Right lobe of liver (tissue), 6 donors: ENCODE results near the gene MTCL3.

Source experiments
- ATAC-seq, 4 donors: fragments of 200-7000 bp; cut with Tn5 transposase; one replicate each; pipeline ENCODE4 v1.9.1; 2020; ENCODE audit warnings: mild to moderate bottlenecking in 4 of 4, moderate library complexity in 4 of 4
- DNase-seq, 3 donors: peaks; one replicate each; pipeline ENCODE4 v3.0.0-alpha.2; 2020
- H3K27ac ChIP-seq, 3 donors: fragments of 200-600 bp; one replicate each; pipeline ENCODE4 v1.8.0; 2022
- H3K27me3 ChIP-seq, 2 donors: fragments of 200-600 bp; one replicate each; pipeline ENCODE4 v1.8.0; 2022
- H3K36me3 ChIP-seq, 4 donors: fragments of 200-600 bp; sonication (generic) in 1 of 4; one replicate each; pipeline versions ENCODE4 v1.5.1 to v1.8.0; 2017 to 2022; ENCODE audit warnings: control low read depth in 1 of 4
- H3K4me1 ChIP-seq, 4 donors: fragments of 200-600 bp; sonication (generic) in 1 of 4; one replicate each; pipeline versions ENCODE4 v1.5.1 to v1.8.0; 2017 to 2022; ENCODE audit warnings: control low read depth in 1 of 4
- H3K4me3 ChIP-seq, 3 donors: fragments of 200-600 bp; one replicate each; pipeline ENCODE4 v1.8.0; 2022
- H3K9me3 ChIP-seq, 4 donors: fragments of 200-600 bp; sonication (generic) in 1 of 4; one replicate each; pipeline versions ENCODE4 v1.5.1 to v1.8.0; 2017 to 2022; ENCODE audit warnings: control low read depth in 1 of 4
- POLR2A ChIP-seq: fragments of 450-650 bp; IDR thresholded peaks from one replicate; pipeline ENCODE4 v1.6.1; 2017; ENCODE audit warnings: antibody characterized with exemption, mild to moderate bottlenecking
- WGBS: methylation state at CpG from one replicate; pipeline ENCODE4 v1.1.6; 2018; ENCODE audit warnings: low coverage, low lambda C conversion rate; ENCODE audit not compliant: insufficient coverage; ENCODE audit errors: missing lambda C conversion rate; 5-methylcytosine and 5-hydroxymethylcytosine counted together
- intact Hi-C, 2 donors: fragments of 100-400 bp; cut with DNase I; formaldehyde crosslinking; loops; one replicate each; pipeline versions ENCODE4 v1.11.2 to v1.14.1; 2022
- TF ChIP-seq, protein P1 (sequence below), 4 donors: fragments of 200-600 bp in 3 of 4; fragments of 450-650 bp in 1 of 4; IDR thresholded peaks; one replicate each; pipeline versions ENCODE4 v1.5.1 to v1.8.0; 2016 to 2022; ENCODE audit warnings: antibody characterized with exemption in 4 of 4, mild to moderate bottlenecking in 2 of 4
- donor health status: DM: no; HTN: yes; CAD: no.
- donor health status: DM: no; HTN: no; CAD: no.
- donor health status: DM: no; HTN: no; CAD: no.
- donor health status: DM: no; HTN: yes; CAD: no.
- donor health status: DM: no; HTN: yes; CAD: no.

Gene MTCL3

DNA sequence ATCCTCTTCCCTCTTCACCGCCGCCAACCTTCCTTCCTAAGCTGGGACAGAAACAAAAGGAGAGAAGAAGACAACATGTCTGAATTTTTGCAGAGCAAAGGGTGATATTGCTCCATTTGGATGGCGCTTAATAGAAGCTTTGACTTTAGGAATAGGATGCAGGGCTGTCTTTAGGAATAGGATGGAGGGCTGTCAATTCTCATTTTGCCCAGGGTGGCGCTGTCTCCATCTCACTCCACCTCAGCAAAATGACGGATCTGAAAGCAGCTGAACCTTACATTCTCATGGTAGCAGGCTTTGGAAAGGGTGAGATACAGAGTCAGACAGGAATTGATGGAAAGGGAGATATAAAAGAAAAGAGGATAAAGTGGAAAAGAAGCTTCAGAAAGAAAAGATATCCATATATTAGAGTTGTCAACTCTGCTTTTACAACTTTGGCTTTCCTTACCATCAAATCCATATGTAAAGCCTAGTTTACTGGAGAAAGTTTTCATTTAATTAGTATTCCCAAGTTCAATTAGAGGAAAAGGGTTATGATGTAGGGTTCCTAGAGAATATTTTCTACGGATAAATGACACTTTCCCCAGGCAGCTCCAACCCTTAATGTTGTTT is 2.4 kb downstream of the MTCL3 start:
- TF ChIP-seq, protein P1, sequence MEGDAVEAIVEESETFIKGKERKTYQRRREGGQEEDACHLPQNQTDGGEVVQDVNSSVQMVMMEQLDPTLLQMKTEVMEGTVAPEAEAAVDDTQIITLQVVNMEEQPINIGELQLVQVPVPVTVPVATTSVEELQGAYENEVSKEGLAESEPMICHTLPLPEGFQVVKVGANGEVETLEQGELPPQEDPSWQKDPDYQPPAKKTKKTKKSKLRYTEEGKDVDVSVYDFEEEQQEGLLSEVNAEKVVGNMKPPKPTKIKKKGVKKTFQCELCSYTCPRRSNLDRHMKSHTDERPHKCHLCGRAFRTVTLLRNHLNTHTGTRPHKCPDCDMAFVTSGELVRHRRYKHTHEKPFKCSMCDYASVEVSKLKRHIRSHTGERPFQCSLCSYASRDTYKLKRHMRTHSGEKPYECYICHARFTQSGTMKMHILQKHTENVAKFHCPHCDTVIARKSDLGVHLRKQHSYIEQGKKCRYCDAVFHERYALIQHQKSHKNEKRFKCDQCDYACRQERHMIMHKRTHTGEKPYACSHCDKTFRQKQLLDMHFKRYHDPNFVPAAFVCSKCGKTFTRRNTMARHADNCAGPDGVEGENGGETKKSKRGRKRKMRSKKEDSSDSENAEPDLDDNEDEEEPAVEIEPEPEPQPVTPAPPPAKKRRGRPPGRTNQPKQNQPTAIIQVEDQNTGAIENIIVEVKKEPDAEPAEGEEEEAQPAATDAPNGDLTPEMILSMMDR (IDR thresholded peaks at IDR 0.05) = peak; percentile 35 to 54 (median 49)
- no peak for TF ChIP-seq POLR2A
- no peaks in the 10 kb centered on the region for H3K36me3 ChIP-seq
- H3K4me3 ChIP-seq = peak overlapping the region in 1 of 3 donors; percentile 42
- no peak overlapping the region for H3K27ac ChIP-seq
- intact Hi-C loops = no loop called here
- peaks cover 0 to 17% (median 0%) of the 10 kb centered on the region in 4 donors for H3K4me1 ChIP-seq
- no peak for DNase-seq
- WGBS = 11% methylated on average over 6 of the region's 6 CpGs
- no peaks in the 10 kb centered on the region for H3K9me3 ChIP-seq
- peaks cover 8 to 26% of the 10 kb centered on the region in 2 donors for H3K27me3 ChIP-seq
- ATAC-seq = peak; percentile 60 to 72 (median 64)

DNA sequence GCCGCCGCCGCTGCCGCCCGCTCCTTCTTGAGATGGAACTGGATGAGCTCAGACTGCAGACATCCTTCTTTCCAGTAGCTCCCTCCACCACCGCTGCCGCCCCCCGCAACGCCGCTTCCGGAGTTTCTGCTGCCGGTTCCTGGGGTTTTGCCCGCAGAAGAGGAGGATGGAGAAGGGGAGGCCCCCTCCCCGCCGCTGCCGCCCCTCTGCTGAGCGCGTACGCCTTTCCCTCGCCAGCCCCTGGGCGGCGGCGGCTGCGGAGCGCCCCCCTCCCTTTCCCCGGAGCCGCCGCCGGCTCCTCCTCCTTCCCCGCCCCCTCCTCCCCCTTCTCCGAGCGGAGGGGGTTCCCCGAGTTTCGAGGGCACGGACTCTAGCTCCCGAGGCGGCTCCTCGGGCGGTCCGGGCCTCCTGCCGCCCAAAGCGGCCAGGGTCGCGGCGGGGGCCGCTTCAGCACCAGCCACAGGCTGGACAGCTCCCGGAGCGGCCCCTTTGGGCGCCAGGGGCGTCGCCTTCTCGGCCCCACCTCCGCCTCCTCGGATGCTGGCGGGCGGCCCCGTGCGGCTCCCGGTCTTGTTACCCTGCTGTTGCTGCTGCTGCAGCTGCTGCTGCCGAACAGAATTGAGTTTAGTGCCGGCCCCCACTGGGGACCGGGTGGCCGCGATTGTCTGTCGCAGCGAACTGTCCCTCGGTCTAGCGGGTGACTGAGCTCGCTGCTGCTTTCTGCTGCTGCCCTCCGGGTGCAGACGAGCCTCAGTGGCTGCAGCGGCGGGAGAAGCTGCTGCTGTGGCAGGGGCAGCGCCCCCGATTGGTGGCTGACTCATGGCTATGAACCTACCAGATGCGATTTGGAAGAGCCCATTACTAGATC is 3.1 kb downstream of the MTCL3 start:
- no peaks in the 10 kb centered on the region for H3K9me3 ChIP-seq
- DNase-seq = peak in 2 of 3 donors; percentile 33 to 59
- WGBS = 0% methylated on average over 4 of the region's 76 CpGs
- intact Hi-C loops = no loop called here
- TF ChIP-seq, protein P1 (IDR thresholded peaks at IDR 0.05) = no peak
- no peak for TF ChIP-seq POLR2A
- peaks cover 0 to 17% (median 0%) of the 10 kb centered on the region in 4 donors for H3K4me1 ChIP-seq
- peak; percentile 66 to 74 (median 72) for ATAC-seq
- H3K4me3 ChIP-seq = peak overlapping the region; percentile 37 to 42 (median 42)
- H3K36me3 ChIP-seq = no peaks in the 10 kb centered on the region
- no peak overlapping the region for H3K27ac ChIP-seq
- H3K27me3 ChIP-seq = peaks cover 8 to 28% of the 10 kb centered on the region in 2 donors

DNA sequence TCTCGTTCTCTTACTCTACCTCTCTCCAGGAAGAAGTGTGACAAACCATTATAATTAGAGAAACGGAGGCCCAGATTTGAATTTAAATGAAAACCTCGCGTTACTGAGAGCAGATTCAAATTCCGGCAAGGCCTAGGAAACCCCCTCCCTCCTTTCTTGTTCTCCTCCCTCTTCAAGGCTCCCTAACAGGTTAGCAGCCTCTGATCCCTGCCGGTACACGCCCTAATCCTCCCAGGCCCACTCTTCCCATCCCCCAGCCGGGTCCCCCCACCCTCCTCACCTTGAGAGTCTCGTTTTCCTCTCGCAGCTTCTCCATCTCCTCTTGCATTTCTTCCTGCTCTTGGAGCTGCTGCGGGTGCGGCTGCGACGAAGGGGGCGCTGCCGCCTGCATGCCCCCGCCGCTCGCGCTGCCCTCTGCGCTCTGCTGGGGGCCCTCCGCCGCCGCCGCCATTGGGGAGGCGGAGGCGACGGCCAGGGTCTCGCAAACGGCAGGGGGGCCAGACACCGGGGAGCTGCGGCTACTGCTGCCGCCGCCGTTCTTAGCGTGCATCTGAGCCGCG is 3.8 kb downstream of the MTCL3 start:
- peaks cover 8 to 31% of the 10 kb centered on the region in 2 donors for H3K27me3 ChIP-seq
- H3K36me3 ChIP-seq = no peaks in the 10 kb centered on the region
- WGBS = 3% methylated on average over 14 of the region's 38 CpGs
- DNase-seq (no peak), ATAC-seq (no peak)
- H3K27ac ChIP-seq = no peak overlapping the region
- H3K4me3 ChIP-seq = peak overlapping the region; percentile 37 to 42 (median 42)
- TF ChIP-seq, protein P1 (IDR thresholded peaks at IDR 0.05) = no peak
- TF ChIP-seq POLR2A = no peak
- peaks cover 0 to 17% (median 0%) of the 10 kb centered on the region in 4 donors for H3K4me1 ChIP-seq
- intact Hi-C loops = no loop called here
- no peaks in the 10 kb centered on the region for H3K9me3 ChIP-seq

DNA sequence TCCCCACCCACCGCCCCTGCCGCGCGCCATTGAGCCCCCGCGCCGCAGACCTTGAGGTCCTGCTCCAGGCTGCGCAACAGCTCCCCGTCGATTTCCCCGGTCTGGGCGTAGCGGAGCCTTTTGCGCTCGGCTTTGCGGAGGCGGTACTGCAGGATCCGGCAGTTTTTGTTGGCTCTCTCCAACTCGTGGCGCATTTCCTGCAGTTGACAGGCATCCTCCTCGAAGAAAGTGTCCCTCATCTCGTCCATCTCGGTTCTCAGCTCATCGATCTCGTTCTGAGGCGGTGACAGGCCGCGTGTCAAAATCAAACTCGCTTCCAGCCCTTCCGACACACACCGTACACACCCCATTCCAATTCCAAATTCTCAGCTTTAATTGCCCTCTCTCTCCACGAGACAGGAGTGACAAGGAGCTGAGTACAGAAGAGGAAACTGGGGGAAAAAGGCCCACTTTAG is 4.3 kb downstream of the MTCL3 start:
- peak in 3 of 4 donors; percentile 28 to 42 (median 31) for ATAC-seq

More for the DNA sequence above, 4.3 kb downstream of the MTCL3 start:
- no peak for TF ChIP-seq POLR2A
- TF ChIP-seq, protein P1 (IDR thresholded peaks at IDR 0.05) = no peak
- H3K4me3 ChIP-seq = peak overlapping the region in 1 of 3 donors; percentile 42
- no peaks in the 10 kb centered on the region for H3K9me3 ChIP-seq
- 6% methylated on average over 31 of the region's 32 CpGs for WGBS
- peaks cover 8 to 30% of the 10 kb centered on the region in 2 donors for H3K27me3 ChIP-seq
- peak in 1 of 3 donors; percentile 27 for DNase-seq
- intact Hi-C loops = no loop called here
- no peaks in the 10 kb centered on the region for H3K36me3 ChIP-seq
- H3K27ac ChIP-seq = no peak overlapping the region
- H3K4me1 ChIP-seq = peaks cover 0 to 17% (median 0%) of the 10 kb centered on the region in 4 donors
